Loucy (cell line): Measurements from ENCODE around the gene MED13L.

Source experiments
- H2AFZ ChIP-seq: fragments of 200-600 bp; sonication (generic); 2 replicates; pipeline ENCODE4 v1.6.0; 2016; ENCODE audit warnings: antibody characterized with exemption, mild to moderate bottlenecking, low read length, moderate library complexity
- H3F3A ChIP-seq: fragments of 200-600 bp; 2 replicates; pipeline ENCODE4 v1.6.0; 2016; ENCODE audit warnings: antibody characterized with exemption, low read depth, mild to moderate bottlenecking
- H3K27me3 ChIP-seq: fragments of 200-600 bp; sonication (generic); 2 replicates; pipeline ENCODE4 v1.6.1; 2014; ENCODE audit warnings: low read length, mild to moderate bottlenecking; ENCODE audit not compliant: insufficient read depth, poor library complexity, severe bottlenecking
- H3K36me3 ChIP-seq: fragments of 200-600 bp; sonication (generic); 2 replicates; pipeline ENCODE4 v1.6.1; 2016; ENCODE audit warnings: low read length; ENCODE audit not compliant: insufficient read depth
- H3K4me1 ChIP-seq: fragments of 200-600 bp; sonication (generic); 2 replicates; pipeline ENCODE4 v1.5.1; 2014; ENCODE audit warnings: low read length, mild to moderate bottlenecking; ENCODE audit not compliant: insufficient read depth, poor library complexity, severe bottlenecking
- H3K4me2 ChIP-seq: fragments of 200-600 bp; sonication (generic); 2 replicates; pipeline ENCODE4 v1.6.0; 2014; ENCODE audit warnings: antibody characterized with exemption, low read length, low read depth, mild to moderate bottlenecking; ENCODE audit not compliant: poor library complexity, severe bottlenecking
- H3K4me3 ChIP-seq: fragments of 200-600 bp; sonication (generic); 2 replicates; pipeline ENCODE4 v1.5.1; 2014; ENCODE audit warnings: low read length, mild to moderate bottlenecking, mixed read lengths; ENCODE audit not compliant: poor library complexity, severe bottlenecking
- H3K79me2 ChIP-seq: fragments of 200-600 bp; sonication (generic); 2 replicates; pipeline ENCODE4 v1.6.1; 2014; ENCODE audit warnings: low read length; ENCODE audit not compliant: insufficient read depth
- H3K9ac ChIP-seq: fragments of 200-600 bp; sonication (generic); 2 replicates; pipeline ENCODE4 v1.6.0; 2014; ENCODE audit warnings: mild to moderate bottlenecking, low read depth, low read length, moderate library complexity; ENCODE audit not compliant: poor library complexity, severe bottlenecking
- H3K9me2 ChIP-seq: fragments of 200-600 bp; sonication (generic); replicated peaks from 2 replicates; pipeline ENCODE4 v1.6.1; 2016; ENCODE audit warnings: low read depth, low read length, mixed read lengths
- H3K9me3 ChIP-seq: fragments of 200-600 bp; sonication (generic); 2 replicates; pipeline ENCODE4 v1.6.1; 2014; ENCODE audit warnings: mild to moderate bottlenecking, antibody characterized with exemption, low read length, low read depth; ENCODE audit not compliant: insufficient read depth
- H4K20me1 ChIP-seq: fragments of 200-600 bp; sonication (generic); 2 replicates; pipeline ENCODE4 v1.6.0; 2014; ENCODE audit warnings: antibody characterized with exemption, low read length, mild to moderate bottlenecking; ENCODE audit not compliant: insufficient read depth, poor library complexity, severe bottlenecking
- EZH2phosphoT487 ChIP-seq: fragments of 200-600 bp; IDR thresholded peaks from 2 replicates; pipeline ENCODE4 v1.6.1; 2018; ENCODE audit warnings: antibody characterized with exemption, mild to moderate bottlenecking, moderate library complexity, borderline replicate concordance
- TF ChIP-seq, protein P1 (sequence below): fragments of 200-600 bp; sonication (generic); conservative IDR thresholded peaks from 2 replicates; pipeline ENCODE4 v1.5.1; 2014; ENCODE audit warnings: mild to moderate bottlenecking, antibody characterized with exemption, low read length

The MED13L gene

DNA sequence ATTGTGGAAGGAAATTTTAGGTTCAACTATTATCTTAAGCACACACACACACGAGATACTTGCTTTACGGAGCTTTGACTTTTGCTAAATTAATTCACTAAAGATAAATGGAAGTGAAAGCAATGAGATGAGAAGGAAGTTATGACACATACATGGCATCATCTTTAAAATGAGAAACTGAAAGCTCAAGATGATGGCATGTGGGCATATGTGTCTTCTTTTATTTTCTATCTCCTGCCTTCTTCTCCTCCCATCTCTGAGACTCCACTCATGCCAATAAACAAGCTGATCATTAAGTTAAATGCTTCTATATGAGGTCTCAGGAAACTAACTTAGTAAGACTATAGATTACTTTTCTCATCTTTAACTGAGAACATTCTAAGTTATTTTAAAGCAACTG, 216.7 kb downstream of the MED13L start:
- TF ChIP-seq, protein P1, sequence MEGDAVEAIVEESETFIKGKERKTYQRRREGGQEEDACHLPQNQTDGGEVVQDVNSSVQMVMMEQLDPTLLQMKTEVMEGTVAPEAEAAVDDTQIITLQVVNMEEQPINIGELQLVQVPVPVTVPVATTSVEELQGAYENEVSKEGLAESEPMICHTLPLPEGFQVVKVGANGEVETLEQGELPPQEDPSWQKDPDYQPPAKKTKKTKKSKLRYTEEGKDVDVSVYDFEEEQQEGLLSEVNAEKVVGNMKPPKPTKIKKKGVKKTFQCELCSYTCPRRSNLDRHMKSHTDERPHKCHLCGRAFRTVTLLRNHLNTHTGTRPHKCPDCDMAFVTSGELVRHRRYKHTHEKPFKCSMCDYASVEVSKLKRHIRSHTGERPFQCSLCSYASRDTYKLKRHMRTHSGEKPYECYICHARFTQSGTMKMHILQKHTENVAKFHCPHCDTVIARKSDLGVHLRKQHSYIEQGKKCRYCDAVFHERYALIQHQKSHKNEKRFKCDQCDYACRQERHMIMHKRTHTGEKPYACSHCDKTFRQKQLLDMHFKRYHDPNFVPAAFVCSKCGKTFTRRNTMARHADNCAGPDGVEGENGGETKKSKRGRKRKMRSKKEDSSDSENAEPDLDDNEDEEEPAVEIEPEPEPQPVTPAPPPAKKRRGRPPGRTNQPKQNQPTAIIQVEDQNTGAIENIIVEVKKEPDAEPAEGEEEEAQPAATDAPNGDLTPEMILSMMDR, result no peak
- no peak for TF ChIP-seq EZH2phosphoT487
- Histone ChIP-seq H3K4me3 (no peak overlapping the region), H3K36me3 (no peaks in the 10 kb centered on the region), H3K4me1 (peaks cover 14% of the 10 kb centered on the region), H3K9me2 (no peaks in the 10 kb centered on the region), H2AFZ (no peak overlapping the region), H3F3A (no peaks in the 10 kb centered on the region), H3K9ac (no peak overlapping the region), H3K9me3 (no peaks in the 10 kb centered on the region), H4K20me1 (peaks cover 20% of the 10 kb centered on the region), H3K4me2 (no peak overlapping the region), H3K27me3 (no peaks in the 10 kb centered on the region), H3K79me2 (peaks cover 70% of the 10 kb centered on the region)

DNA sequence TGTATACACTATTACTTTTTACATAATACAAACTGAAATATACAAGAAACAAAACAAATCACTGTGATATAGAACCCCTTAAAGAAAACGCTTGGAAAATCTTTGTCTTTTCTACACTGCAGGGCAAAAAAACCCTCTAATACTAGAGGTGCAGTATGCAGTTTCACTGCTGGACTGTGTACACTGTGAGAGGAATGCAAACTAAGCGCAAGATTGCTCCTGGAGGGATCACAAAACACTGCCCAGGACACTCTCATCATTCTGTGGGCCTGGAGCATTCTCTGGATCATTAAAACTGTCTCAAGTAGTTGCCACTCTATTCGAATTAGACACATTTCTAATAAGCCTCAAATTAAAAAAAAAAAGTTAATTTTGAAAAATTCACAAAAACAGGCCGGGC, 217.6 kb downstream of the MED13L start:
- Histone ChIP-seq H3K4me2 (no peak overlapping the region), H3F3A (no peaks in the 10 kb centered on the region), H3K9ac (no peak overlapping the region), H3K36me3 (no peaks in the 10 kb centered on the region), H3K27me3 (no peaks in the 10 kb centered on the region), H3K4me1 (peaks cover 9% of the 10 kb centered on the region), H4K20me1 (peaks cover 25% of the 10 kb centered on the region), H3K9me3 (no peaks in the 10 kb centered on the region), H3K79me2 (peaks cover 71% of the 10 kb centered on the region), H3K4me3 (no peak overlapping the region), H3K9me2 (no peaks in the 10 kb centered on the region), H2AFZ (no peak overlapping the region)
- no peak for TF ChIP-seq EZH2phosphoT487
- TF ChIP-seq, protein P1, result no peak

DNA sequence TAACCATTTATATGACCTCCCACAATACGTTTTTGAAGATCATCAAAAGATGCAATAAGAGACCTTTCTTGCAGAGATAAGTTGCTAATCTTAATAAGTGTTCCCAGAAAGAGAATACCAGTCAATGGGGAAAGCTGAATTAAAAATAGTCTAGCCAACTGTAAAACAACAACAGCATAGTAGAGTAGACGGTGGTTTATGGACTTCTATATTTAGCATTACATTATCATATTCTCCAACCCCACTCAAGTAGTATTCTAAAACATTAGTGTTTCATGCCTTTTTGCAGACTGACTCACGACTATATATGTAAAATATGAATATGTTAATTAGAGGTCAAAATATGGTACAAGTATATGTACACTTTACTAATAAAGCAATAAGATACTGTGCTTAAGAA, 218.9 kb downstream of the MED13L start:
- H3K79me2 ChIP-seq, result peaks cover 73% of the 10 kb centered on the region
- H3K9me2 ChIP-seq, result no peaks in the 10 kb centered on the region
- no peaks in the 10 kb centered on the region for H3F3A ChIP-seq
- H3K27me3 ChIP-seq, result no peaks in the 10 kb centered on the region
- TF ChIP-seq, protein P1, result no peak
- no peak for TF ChIP-seq EZH2phosphoT487
- peaks cover 9% of the 10 kb centered on the region for H3K4me1 ChIP-seq
- H3K9ac ChIP-seq, result no peak overlapping the region
- H3K9me3 ChIP-seq, result no peaks in the 10 kb centered on the region
- no peaks in the 10 kb centered on the region for H3K36me3 ChIP-seq
- H3K4me3 ChIP-seq, result no peak overlapping the region
- H2AFZ ChIP-seq, result no peak overlapping the region
- H4K20me1 ChIP-seq, result peaks cover 35% of the 10 kb centered on the region
- no peak overlapping the region for H3K4me2 ChIP-seq
